ENCODE data around the gene PRELID1.
"Not testable (repeated sequence)": the region's sequence is repeated elsewhere in the genome, so short reads cannot be mapped to it uniquely, and the experiment has no call there.

Gene PRELID1

GRCh38 chr5:177300236-177300880 lies 3.2 kb upstream of the PRELID1 start:
- peak; percentile 86 to 91 for DNase-seq

- no peak for DNase-seq
Observed at GRCh38 chr5:177300951-177301350, 2.6 kb upstream of the PRELID1 start.

- DNase-seq = peak in 1 of 2 donors; percentile 13
Observed at GRCh38 chr5:177301503-177302165, 2.0 kb upstream of the PRELID1 start.

GRCh38 chr5:177302354-177303110 lies 1.1 kb upstream of the PRELID1 start:
- DNase-seq = no peak

DNA sequence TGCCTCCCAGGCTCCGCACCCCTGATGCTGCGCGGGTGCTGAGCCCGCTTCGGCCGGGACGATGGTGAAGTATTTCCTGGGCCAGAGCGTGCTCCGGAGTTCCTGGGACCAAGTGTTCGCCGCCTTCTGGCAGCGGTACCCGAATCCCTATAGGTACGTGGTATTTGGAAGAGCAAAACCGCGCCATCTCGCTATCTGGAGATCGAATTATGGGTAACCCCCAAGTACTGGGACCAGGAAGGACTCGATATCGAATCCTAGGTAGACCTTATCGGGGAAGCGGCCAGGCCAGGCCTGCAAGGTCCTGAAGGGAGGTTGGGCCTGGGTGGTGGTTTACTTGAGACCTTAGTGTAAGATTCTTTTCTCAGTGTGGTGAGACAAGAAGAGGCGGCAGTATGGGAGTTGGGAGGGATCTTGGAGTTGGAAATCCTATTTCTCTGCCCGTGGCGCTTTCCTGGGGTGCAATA lies 359 bp downstream of the PRELID1 start:
- no peak for DNase-seq

- no peak for DNase-seq
Observed at GRCh38 chr5:177304392-177305119, 957 bp downstream of the PRELID1 start.

DNA sequence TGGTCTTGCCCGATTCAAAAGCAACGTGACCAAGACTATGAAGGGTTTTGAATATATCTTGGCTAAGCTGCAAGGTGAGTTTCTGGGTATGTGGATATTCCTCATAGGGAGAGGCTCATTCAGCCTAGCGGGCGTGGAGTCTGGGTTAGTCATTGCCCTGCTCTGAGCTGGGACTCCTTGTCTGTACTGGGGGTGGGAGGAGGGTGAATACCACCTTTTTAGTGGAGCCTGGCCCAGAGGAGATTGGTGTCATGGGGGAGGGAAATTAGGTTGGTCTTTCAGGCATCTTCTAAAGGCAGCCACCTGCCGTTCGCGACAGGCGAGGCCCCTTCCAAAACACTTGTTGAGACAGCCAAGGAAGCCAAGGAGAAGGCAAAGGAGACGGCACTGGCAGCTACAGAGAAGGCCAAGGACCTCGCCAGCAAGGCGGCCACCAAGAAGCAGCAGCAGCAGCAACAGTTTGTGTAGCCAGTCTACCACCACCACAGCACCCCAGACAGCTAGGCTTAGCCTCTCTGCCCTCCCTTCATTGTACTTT lies 2.6 kb downstream of the PRELID1 start:
- not testable (repeated sequence) for DNase-seq

DNA sequence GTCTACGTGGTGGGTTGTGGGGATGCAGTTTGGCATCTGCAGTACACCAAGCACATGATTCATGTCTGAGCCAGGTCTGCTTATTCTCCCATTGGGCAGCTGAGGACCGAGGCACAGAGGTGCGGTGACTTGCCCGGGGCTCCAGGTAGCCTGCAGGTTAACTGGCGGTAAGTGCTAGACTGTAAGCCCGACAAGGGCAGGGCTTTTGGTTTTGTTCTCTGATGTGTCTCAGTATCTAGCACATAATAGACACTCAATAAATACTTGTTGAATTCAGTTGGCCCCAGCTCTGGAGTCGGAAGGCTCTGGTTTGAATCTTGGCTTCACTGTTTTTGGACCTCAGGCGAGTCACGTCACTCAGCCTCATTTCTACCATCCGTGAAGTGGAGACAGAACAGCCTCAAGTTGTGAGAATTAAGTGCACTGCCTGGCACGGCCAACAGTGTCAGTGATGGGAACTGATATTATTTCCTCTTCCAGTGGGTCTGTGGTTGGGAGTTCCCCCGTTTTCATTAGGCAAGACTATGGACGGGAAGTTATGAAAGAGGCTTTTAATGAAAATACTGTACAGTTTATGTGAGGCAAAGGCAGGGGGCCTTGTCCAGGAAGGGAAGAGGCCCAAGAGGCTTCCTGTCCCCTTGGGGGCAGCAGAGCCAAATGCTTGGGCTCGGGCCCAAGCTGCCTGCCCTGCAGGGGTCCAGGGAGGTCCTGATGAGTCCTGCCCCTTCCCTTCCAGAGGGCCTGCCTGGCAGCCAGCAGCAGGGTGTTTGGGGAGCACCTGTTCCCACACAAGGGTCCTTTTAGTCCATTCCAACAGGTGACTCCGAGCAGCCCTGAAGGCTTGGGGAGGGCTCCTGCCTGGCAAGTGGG lies 3.3 kb downstream of the PRELID1 start:
- peak; percentile 91 to 97 for DNase-seq

DNA sequence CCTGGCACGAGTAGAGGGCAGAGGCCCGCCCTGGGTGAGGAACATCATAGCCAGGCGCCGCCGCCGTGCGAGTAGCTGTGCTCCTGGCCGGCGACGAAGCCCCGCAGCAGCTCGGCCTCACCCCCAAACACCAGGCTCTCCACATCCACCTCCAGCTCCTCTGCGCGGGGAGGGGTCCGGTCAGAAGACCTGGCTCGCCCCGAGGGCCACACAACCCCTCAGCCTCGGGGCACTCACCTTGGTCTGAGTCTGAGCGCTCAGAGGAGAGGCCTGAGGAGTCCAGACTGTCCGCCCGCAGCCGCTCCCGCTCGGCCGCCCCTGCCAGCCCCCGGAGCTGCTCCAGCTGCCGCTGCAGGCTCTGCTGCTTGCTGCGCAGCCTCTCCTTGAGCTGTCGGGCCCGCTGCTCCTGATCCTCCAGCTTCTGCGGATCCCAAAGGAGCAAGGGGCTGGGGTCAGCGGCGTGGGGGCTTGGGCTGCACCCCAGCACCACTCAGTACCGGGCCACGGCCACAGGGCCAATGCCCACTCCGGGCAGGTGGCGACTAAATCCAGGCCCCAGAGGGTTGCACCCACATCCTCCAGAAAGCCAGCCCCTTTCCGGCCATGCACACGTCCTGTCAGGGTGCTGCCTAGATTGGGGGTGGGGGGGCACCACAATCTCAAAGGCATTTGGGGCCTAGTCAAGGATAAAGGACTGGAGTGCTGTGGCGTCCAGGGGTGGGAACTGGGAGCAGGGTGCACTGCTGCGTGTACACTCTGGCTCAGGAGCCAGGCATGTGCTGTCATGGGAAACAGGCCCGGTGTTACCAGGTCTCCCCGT lies 4.2 kb downstream of the PRELID1 start:
- peak in 1 of 2 donors; percentile 1 for DNase-seq

- DNase-seq = no peak
Observed at GRCh38 chr5:177308740-177309139, 5.1 kb downstream of the PRELID1 start.

- peak; percentile 38 to 43 for DNase-seq
Observed at GRCh38 chr5:177309351-177310191, 6.0 kb downstream of the PRELID1 start.

DNA sequence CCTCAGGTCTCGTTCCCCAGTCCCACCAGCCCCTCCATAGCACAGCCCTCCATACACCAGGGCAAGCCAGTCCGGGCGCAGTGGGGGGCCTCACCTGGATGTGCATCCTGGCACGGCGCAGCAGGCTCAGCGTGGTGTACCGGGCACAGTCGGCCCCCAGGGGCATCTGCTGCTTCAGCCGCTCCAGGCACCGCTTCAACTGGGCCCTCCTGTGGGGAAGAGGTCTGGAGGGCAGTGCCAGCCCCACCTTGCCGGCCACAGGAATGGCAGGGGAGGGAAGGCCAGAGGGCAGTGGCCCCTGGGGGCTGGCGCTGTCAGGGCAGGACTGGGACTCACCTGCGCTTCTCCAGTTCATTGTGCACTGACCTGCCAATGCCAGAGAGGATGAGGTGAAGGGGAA lies 6.7 kb downstream of the PRELID1 start:
- DNase-seq = no peak

- DNase-seq = peak; percentile 45 to 53
Observed at GRCh38 chr5:177310757-177311391, 7.3 kb downstream of the PRELID1 start.

DNA sequence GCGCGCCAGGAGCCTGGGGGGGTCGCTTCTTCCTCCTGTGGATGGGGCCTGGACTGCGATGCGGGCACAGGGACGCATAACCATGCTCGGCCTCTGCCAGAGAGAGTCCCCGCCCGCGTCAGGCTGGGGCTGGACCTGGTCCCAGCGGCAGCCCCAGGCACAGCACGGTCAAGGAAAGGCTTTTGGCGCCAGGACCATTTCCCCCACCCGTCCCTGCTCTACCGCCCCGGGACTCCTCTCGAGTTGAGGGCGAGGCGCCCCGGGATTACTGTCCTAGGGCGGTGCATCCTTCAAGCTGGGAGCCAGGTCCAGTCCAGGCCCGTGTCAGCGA lies 7.8 kb downstream of the PRELID1 start:
- no peak for DNase-seq

DNA sequence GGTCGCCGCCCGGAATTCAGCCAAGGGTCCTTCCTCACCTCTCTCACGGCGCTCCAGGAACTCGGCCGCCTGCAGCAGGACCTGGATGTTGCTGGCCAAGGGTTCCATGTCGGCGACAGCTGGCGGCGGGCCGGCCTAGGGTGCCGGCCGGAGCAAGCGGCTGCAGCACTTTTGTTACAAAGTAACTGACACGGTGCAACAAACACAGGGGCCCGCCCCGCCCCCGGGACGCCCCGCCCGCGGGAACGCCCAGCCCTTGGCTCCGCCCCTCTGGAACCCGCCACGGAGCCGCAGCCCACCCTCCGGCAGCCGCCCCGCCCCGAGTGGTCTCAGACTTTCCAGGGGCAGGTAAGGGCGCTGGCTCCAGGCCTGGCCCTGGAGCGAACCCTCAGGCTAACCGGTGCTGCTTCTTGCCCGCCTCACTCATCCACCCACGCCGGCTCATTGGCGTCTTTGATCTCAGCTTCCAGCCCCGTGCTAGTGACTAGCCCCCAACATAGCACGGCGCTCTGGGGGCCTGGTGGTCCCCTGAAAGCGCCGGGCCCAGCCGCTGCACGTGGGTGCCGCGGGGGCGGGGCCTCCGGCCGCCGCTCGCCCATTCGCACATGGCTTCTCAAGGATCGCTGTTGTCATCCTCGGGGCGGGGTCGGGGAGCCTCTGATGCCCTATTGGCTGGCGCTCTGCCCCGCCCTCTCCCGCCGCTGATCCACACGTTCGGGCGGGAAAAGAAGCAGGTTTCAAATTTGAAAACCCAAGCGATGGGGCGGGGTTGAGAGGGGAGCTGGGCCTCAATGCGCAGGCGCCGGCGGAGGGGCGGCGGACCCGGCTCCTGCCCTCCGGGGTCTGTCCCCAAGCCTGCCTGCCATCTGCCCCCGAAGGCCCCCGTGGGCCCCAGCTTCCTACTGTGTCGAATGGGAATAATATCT lies 8.4 kb downstream of the PRELID1 start, which contains the start of gene MXD3:
TSS of gene MXD3 (minus strand) at position 176 of the 926 bp plus-strand sequence. CDS start at position 108, 68 bp downstream.
- DNase-seq = peak; percentile 96 to 97

GRCh38 chr5:177312649-177313181 lies 9.1 kb downstream of the PRELID1 start:
- DNase-seq = no peak

DNA sequence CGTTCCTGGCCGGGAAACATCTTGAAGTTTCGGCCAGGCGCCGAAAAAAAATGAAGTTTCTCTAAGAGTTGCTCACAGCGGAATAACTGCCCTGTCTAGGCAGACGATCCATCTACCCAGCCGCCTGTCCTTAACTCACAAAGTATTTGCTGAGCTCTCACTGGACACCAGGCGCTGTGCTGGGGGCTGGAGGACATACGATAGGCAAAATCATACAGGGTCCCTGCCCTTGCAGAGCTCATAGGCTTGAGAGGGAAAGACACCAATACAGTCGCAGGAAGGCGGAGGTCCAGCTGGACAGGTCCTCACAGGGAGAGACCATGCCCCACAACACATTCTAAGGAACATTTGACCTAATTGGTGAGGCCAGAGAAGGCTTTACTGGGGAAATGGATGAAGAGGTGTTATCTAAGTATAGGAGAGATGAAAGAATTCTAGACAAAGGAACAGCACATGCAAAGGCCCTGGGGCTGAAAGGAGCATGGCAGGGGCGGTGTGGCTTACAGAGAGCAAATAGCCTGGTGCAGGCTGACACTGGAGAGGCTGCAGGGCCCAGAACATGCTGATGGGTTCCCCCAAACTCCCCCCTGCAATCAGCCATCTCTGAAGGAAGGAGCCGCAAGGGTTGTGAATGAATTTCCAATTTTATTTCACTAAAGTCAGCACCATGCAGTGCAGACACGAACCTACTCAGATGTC lies 10.1 kb downstream of the PRELID1 start:
- no peak for DNase-seq

All from inflammatory macrophage (primary cell).